Measurements from ENCODE around the gene B3GNT3.
"Not testable (repeated sequence)": the region's sequence is repeated elsewhere in the genome, so short reads cannot be mapped to it uniquely, and the experiment has no call there.

B3GNT3 gene

DNA sequence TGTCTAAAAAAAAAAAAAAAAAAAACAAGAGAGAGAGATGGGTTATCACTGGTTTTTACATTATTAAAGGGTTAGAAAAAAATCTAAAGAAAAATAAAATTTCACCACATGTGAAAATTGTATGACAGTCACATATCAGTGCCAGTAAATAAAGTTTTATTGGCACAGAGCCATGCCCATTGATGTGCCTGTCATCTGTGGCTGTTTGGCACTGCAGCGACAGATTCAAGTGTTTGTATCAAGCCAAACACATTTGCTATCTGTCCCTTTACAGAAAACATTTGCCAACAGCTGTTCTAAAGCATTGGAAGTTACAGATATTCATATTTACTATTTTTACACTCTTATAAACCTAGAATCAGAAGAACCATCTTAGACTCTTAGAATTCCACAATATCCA, 27.4 kb upstream of the B3GNT3 start:
- no peak for DNase-seq

- no peak for DNase-seq
These were observed 24.3 kb upstream of the B3GNT3 start for GRCh38 chr19:17770613-17771012.

- no peak for DNase-seq
These were observed 22.8 kb upstream of the B3GNT3 start for GRCh38 chr19:17772172-17772571.

GRCh38 chr19:17775245-17775927, 19.6 kb upstream of the B3GNT3 start:
- DNase-seq, result no peak

DNA sequence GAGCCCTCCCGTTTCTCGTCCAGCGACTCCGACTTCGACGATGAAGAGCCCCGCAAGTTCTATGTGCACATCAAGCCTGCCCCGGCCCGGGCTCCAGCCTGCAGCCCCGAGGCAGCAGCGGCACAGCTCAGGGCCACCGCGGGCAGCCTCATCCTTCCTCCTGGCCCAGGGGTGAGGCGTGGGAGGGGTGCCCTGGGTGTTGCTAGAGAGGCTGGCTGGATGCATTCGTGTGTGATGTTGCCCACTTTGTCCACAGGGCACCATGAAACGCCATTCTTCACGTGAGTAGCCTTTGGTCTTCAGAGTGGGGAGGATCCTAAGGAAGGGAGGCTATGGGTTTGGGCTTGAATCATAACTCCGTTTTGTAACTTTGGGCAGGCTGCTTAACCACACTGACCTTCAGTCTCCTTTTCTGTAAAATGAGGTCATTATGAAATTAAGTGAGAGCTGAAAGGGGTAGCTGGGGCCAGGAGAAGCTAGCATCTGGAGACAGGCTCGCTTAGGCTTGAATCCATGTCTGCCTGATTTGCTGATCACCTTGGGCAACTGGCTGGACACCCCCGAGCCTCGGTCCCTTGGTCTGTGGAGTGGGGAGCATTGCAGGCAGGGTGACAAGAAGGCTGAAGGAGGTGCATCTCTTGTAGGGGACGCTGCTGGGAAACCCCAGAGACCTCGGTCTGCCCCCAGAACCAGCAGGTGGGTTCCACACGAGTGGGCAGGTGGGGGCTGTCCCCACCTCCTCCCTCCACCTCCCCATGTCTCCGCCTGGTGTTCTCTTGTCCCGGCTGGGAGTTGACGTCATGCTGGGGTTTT, 18.7 kb upstream of the B3GNT3 start:
- no peak for DNase-seq

DNA sequence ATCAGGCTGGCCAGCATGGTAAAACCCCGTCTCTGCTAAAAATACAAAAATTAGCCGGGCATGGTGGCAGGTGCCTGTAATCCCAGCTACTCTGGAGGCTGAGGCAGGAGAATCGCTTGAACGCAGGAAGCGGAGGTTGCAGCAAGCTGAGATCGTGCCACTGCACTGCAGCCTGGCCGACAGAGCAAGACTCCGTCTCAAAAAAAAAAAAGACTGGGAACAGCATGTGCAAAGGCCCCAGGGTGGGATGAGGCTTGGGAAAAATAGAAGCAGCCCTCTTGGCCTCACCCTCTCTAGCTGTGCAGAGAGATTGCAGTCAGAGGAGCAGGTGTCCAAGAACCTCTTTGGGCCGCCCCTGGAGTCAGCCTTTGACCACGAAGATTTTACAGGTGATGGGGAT, 17.1 kb upstream of the B3GNT3 start:
- not testable (repeated sequence) for DNase-seq

DNA sequence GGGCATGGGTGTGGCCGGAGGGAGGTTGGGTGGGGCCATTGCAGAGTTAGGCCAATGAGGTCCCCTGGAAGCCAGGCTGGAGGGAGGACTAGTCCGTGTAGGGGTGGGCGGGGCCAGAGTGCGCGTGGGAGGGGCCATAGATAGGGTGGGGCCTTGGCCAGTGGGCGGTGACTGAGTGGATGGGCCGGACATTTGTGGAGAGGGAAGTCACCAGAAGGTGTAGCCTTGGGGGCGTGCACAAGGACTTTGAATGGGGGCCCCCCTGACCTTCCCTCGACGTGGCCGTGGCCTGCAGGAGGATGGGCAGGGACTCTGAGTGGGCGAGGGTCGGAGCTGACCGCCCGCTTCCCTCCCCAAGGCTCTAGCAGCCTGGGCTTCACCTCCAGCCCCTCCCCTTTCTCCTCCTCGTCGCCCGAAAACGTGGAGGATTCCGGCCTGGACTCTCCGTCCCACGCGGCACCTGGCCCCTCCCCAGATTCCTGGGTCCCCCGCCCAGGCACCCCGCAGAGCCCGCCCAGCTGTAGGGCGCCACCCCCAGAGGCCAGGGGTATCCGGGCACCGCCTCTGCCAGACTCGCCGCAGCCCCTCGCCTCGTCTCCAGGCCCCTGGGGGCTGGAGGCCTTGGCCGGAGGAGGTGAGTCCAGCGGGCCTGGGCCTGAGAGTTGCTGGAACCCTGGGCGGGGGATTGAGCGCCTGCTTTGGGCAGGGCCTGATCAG, 16.5 kb upstream of the B3GNT3 start:
- no peak for DNase-seq

- DNase-seq, result no peak
These were observed 15.7 kb upstream of the B3GNT3 start for GRCh38 chr19:17778968-17779929.

DNA sequence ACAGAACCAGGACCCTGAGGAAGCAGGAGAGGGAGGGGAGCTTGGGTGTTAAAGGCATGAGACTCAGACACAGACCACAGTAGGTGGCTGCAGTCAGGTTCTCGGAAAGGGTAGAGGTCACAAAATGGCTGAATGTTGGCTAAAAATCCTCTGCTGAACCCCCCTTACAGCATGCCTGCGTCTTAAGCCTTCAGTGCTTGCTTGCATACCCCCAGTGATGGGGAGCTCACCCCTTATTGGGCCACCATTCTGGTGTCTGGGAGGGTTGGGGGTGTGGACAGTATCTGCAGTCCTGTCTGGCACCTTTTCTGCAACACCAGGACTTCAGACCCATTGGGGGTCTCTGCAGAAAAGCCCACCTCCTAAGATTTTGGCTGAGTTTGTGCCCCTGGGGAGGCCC, 14.2 kb upstream of the B3GNT3 start:
- DNase-seq, result no peak

- not testable (repeated sequence) for DNase-seq
These were observed 11.2 kb upstream of the B3GNT3 start for GRCh38 chr19:17783721-17784120.

DNA sequence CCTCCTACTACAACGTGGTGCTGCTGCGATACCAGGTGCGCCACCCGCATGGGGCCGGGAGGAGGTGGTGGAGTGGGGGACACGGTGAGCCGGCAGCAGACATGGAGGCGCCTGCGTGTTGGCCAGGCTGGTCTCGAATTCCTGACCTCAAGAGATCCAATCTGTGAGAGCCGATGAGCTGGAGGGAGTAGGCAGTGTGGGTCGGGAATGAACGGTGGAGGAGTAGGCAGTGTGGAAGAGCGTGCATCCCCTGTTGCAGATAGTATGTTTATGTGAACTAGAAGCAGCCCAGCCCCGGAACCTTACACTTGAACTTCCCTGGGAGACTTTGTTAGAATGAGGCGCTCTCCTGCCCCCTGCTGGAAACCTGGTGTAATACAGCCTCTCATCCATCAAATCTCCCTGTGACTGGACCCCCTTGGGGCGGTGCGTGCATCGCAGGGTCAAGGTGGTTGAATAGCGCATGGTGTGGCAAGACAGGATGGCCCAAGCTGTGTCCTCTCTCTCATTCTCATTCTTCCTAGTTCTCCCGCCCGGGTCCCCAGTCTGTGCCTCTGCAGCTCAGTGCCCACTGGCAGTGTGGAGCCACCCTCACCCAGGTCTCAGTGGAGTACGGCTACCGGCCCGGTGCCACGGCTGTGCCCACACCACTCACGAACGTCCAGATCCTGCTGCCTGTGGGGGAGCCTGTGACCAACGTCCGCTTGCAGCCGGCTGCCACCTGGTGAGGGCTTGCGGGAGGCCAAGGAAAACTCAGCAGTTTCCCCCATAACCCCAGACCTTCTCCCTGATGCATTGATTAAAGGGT, 10.5 kb upstream of the B3GNT3 start:
- no peak for DNase-seq

DNA sequence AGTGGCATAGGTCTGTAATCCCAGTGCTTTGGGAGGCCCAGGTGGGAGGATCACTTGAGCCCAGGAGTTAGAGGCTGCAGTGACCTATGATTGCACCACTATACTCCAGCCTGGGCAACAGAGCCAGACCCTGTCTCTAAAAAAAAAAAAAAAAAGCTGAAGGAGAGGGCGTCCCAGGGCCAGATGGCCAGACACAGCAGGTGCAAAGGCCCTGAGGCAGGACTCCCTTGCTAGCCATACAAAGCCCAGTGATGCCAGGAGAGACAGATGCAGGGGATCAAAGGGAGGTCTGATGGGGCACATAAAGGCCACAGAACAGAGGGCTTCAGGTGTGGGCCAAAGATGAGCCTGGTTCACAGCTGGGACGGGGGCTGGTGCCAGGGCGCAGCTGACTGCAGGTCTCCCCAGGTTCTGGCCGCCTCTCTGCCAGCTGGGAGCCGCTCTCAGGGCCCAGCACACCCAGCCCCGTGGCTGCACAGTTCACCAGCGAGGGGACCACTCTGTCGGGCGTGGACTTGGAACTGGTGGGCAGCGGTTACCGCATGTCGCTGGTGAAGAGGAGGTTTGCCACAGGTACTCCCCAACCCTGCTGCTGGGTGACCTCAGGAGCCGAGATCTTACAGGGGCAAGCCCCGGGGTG, 7.5 kb upstream of the B3GNT3 start:
- no peak for DNase-seq

- DNase-seq, result no peak
These were observed 6.3 kb upstream of the B3GNT3 start for GRCh38 chr19:17788632-17789031.

DNA sequence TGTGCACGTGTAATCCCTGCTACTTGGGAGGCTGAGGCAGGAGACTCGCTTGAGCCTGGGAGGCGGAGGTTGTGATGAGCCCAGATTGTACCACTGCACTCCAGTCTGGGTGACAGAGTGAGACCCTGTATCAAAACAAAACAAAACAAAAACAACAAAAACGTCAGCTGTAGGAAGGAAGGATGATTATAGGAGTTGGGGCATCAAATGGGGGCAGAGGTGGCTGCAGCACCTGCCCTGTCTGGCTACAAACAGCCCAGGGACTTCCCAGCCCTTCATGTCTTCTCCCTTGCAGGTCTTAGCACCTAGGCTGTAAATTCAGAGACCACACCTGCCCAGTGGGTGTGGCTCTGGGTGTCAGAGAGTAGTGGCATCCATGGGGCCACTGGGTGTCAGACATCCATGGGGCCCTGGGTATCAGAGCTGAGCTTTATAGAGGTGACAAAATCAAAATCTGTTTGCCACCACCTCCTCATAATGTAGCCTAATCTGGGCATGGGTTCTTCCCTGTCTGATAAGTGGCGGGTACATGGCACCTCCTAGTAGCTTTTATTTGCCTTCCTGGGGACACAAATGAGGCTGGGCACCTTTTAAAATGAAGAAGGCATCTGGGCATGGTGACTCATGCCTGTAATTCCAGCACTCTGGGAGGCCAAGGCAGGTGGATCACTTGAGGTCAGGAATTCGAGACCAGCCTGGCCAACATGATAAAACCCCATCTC, 4.7 kb upstream of the B3GNT3 start:
- DNase-seq, result no peak

DNA sequence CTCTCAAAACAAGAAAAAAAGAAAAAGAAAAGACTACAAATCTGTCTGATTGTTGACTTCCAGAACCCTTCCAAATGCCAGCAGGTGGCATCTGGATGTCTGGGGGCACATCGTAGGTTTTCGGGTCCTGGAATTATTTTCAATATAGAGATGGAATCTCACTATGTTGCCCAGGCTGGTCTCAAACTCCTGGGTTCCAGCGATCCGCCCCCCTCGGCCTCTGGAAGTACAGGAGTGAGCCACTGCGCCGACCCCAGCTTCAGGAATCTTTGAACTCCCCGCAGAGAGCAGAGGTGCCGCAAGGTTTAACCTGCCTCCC, 567 bp upstream of the B3GNT3 start:
- no peak for DNase-seq

- no peak for DNase-seq
These were observed 538 bp downstream of the B3GNT3 start for GRCh38 chr19:17795495-17795856.

- no peak for DNase-seq
These were observed 1.3 kb downstream of the B3GNT3 start for GRCh38 chr19:17796013-17796837.

DNA sequence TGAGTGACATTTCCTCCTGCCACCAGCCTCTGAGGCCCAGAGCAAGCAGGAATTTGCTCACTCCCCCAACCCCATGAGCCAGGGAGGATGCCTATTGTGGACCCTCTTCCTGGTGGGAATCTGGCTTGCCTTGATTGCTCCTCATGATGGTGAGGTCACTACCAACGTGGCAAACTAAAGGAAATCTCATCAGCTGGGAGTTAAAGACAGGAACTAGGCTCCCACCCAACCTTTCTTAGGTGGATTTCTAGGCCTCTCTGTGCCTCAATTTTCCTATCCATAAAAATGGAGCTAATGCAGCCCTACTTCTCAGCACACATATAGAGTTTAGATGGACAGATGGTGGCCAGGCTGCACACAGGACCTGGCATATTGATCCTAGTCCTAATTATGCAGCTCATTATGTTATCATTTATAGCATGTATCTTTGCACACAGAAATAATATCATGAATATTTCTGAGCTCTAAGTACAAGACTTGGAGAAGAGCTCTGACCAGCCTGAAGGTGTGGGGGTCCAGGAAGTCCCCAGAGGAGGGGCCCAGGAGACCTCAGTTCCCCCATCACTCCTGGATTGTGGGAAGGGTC, 2.0 kb downstream of the B3GNT3 start:
- DNase-seq, result no peak

DNA sequence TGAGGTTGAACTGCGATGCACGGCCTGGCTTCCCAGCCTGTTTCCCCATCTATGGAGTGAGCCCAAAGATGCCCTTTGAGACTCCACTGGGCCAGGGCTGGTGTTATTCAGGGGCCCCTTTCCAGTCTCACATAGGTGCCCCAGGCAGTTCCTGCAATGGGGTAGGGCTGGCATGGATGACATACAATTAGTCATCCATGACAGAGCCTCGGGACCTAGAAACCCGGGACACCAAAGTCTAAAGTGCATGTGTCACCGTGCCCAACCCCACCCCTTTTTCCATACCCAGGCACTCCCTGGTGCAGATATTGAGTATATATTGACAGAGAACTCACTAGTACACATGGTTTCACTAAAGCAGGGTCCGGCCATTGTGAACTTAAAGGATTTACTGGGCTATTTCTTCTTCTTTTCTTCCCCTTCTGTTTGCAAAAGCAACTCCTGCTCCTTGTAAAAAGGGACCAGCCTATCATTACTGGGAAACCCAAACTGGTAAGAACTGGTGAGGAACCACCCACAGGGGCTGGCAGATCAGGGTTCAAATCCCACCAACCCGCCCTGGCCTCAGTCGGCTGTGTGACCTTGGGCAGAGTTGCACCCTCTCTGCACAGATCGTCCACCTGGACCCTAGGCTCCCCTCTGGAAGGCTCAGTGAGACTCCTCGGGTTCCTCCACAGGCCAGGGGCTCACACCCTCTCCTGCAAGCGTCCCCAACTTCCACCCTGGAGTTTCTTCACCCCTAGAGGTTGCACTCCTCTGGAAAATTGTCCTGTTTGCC, 2.7 kb downstream of the B3GNT3 start:
- no peak for DNase-seq
